ENCODE data around the gene RBBP8NL. TPM values are rescaled to one million over a fixed set of nuclear protein-coding genes. Genes with fewer than 3 reads are reported as not detected.

RBBP8NL gene
- polyA plus RNA-seq, 3 donors = not detected

- H3K27ac ChIP-seq (ENCODE audit: low read depth in 1 of 2, low read length in 2 of 2) = no peak overlapping the region
- Mint-ChIP-seq H3K4me3 (no peak overlapping the region), H3K36me3 (no peaks in the 10 kb centered on the region), H3K27me3 (ENCODE audit: low read depth in 3 of 3) (peaks cover 12 to 17% (median 13%) of the 10 kb centered on the region in 3 donors), H3K27ac (no peak overlapping the region), H3K4me1 (peaks cover 28% of the 10 kb centered on the region), H3K9me3 (no peaks in the 10 kb centered on the region)
- peak in 1 of 3 donors; percentile 22 for DNase-seq
- H3K9me3 ChIP-seq (replicated peaks in 1 of 2; ENCODE audit: control insufficient read depth in 1 of 2, insufficient read depth in 1 of 2, low read length in 2 of 2) = no peaks in the 10 kb centered on the region
- intact Hi-C loops (cut with micrococcal nuclease) = loop anchor here (5.0 to 10.0 kb wide), 3 partner anchors 175 to 387 kb away; partner anchors contain the start of genes MRGBP (in 2 of the 2) and OSBPL2 (in 1 of the 2)
- no peak overlapping the region for H3K4me2 ChIP-seq (replicated peaks; ENCODE audit: extremely low read depth, low read length, poor library complexity, severe bottlenecking)
- H2AFZ ChIP-seq (ENCODE audit: insufficient read depth, low read depth, low read length, poor library complexity, severe bottlenecking) = peak overlapping the region; percentile 41
- no peaks in the 10 kb centered on the region for H3K36me3 ChIP-seq (replicated peaks in 1 of 2; ENCODE audit: control insufficient read depth in 1 of 2, insufficient read depth in 2 of 2, low read length in 2 of 2)
- peaks cover 29 to 36% of the 10 kb centered on the region in 2 donors for H3K4me1 ChIP-seq (ENCODE audit: control insufficient read depth in 1 of 2, insufficient read depth in 2 of 2, low read length in 2 of 2)
- peaks cover 13% of the 10 kb centered on the region for H3K79me2 ChIP-seq (ENCODE audit: insufficient read depth, low read length)
- no peak overlapping the region for H3K9ac ChIP-seq (ENCODE audit: insufficient read depth, low read length, poor library complexity, severe bottlenecking)
- H4K20me1 ChIP-seq (ENCODE audit: insufficient read depth, low read length) = peaks cover 10% of the 10 kb centered on the region
- peak; percentile 52 for TF ChIP-seq CTCF (IDR thresholded peaks at IDR 0.05)
- no peak overlapping the region for H3K4me3 ChIP-seq (replicated peaks in 1 of 3; ENCODE audit: low read depth in 2 of 3, low read length in 3 of 3)
- WGBS (ENCODE audit: insufficient coverage) = 6% methylated on average over 18 of the region's 30 CpGs
- H3K27me3 ChIP-seq (ENCODE audit: control insufficient read depth in 2 of 2, insufficient read depth in 2 of 2, low read length in 2 of 2) = peaks cover 0 to 3% of the 10 kb centered on the region in 2 donors
Measured at GRCh38 chr20:62409931-62410745, 17.2 kb downstream of the RBBP8NL start.

- Mint-ChIP-seq H3K9me3 (no peaks in the 10 kb centered on the region), H3K4me3 (peak overlapping the region in 1 of 2 donors; percentile 24), H3K36me3 (peaks cover 0 to under 1% of the 10 kb centered on the region in 2 donors), H3K27ac (no peak overlapping the region), H3K27me3 (ENCODE audit: low read depth in 3 of 3) (peaks cover 12 to 17% (median 13%) of the 10 kb centered on the region in 3 donors), H3K4me1 (peaks cover 32% of the 10 kb centered on the region)
- WGBS (ENCODE audit: insufficient coverage) = 96% methylated on average over 11 of the region's 12 CpGs
- Histone ChIP-seq H3K79me2 (ENCODE audit: insufficient read depth, low read length) (peaks cover 20% of the 10 kb centered on the region), H3K4me2 (replicated peaks; ENCODE audit: extremely low read depth, low read length, poor library complexity, severe bottlenecking) (no peak overlapping the region), H3K4me1 (ENCODE audit: control insufficient read depth in 1 of 2, insufficient read depth in 2 of 2, low read length in 2 of 2) (peaks cover 30 to 41% of the 10 kb centered on the region in 2 donors), H3K27ac (ENCODE audit: low read depth in 1 of 2, low read length in 2 of 2) (no peak overlapping the region), H3K27me3 (ENCODE audit: control insufficient read depth in 2 of 2, insufficient read depth in 2 of 2, low read length in 2 of 2) (peaks cover 0 to 3% of the 10 kb centered on the region in 2 donors), H4K20me1 (ENCODE audit: insufficient read depth, low read length) (peaks cover 10% of the 10 kb centered on the region), H3K9ac (ENCODE audit: insufficient read depth, low read length, poor library complexity, severe bottlenecking) (no peak overlapping the region), H3K36me3 (replicated peaks in 1 of 2; ENCODE audit: control insufficient read depth in 1 of 2, insufficient read depth in 2 of 2, low read length in 2 of 2) (no peaks in the 10 kb centered on the region), H3K9me3 (replicated peaks in 1 of 2; ENCODE audit: control insufficient read depth in 1 of 2, insufficient read depth in 1 of 2, low read length in 2 of 2) (no peaks in the 10 kb centered on the region), H3K4me3 (replicated peaks in 1 of 3; ENCODE audit: low read depth in 2 of 3, low read length in 3 of 3) (no peak overlapping the region), H2AFZ (ENCODE audit: insufficient read depth, low read depth, low read length, poor library complexity, severe bottlenecking) (peak overlapping the region; percentile 41)
- TF ChIP-seq CTCF (IDR thresholded peaks at IDR 0.05) = no peak
- intact Hi-C loops (cut with micrococcal nuclease) = loop anchor here (5.0 to 10.0 kb wide), 3 partner anchors 174 to 388 kb away; partner anchors contain the start of genes MRGBP (in 2 of the 2) and OSBPL2 (in 1 of the 2)
- DNase-seq = no peak
Measured at GRCh38 chr20:62409086-62409853, 18.1 kb downstream of the RBBP8NL start.
